ENCODE data around the gene HAAO.

GRCh38 chr2:42794271-42795046 is 2.1 kb upstream of the HAAO start:
- TF ChIP-seq MAX (IDR thresholded peaks at IDR 0.05) (no peak), CTCF (IDR thresholded peaks at IDR 0.05; ENCODE audit: control extremely low read depth in 1 of 3, insufficient read depth in 1 of 3, low read depth in 1 of 3, low read length in 3 of 3) (peak; percentile 57 to 74 (median 71)), RXRA (IDR thresholded peaks at IDR 0.05; ENCODE audit: insufficient read depth, low read depth, low read length) (no peak), SRF (IDR thresholded peaks at IDR 0.05; ENCODE audit: low read depth, low read length) (no peak), ZNF274 (IDR thresholded peaks at IDR 0.05; ENCODE audit: borderline replicate concordance, extremely low read depth, low read length) (no peak), TEAD4 (IDR thresholded peaks at IDR 0.05; ENCODE audit: low read depth, low read length) (no peak), POLR2AphosphoS5 (IDR thresholded peaks at IDR 0.05; ENCODE audit: low read depth, low read length) (no peak), JUND (IDR thresholded peaks at IDR 0.05; ENCODE audit: low read length) (no peak), EZH2 (IDR thresholded peaks at IDR 0.05; ENCODE audit: low read depth, low read length, severe bottlenecking) (no peak), TAF1 (IDR thresholded peaks at IDR 0.05; ENCODE audit: low read depth, low read length) (no peak), CBX5 (IDR thresholded peaks at IDR 0.05; ENCODE audit: low read depth, low read length) (no peak)

Measured in H1 (cell line).